H7 (cell line): ENCODE results near the gene MRTFB. TPM values are rescaled to one million over a fixed set of nuclear protein-coding genes. Genes with fewer than 3 reads are reported as not detected.
"Not testable (repeated sequence)": the region's sequence is repeated elsewhere in the genome, so short reads cannot be mapped to it uniquely, and the experiment has no call there.

ENCODE experiments used
- DNase-seq: peaks from one replicate; pipeline ENCODE4 v3.0.0; 2012
- H3K27me3 ChIP-seq: 2 replicates; pipeline ENCODE4 v1.6.0; 2011; ENCODE audit warnings: mild to moderate bottlenecking, low read length; ENCODE audit not compliant: control insufficient read depth, insufficient read depth
- H3K36me3 ChIP-seq: replicated peaks from 2 replicates; pipeline ENCODE4 v1.5.1; 2011; ENCODE audit warnings: low read length; ENCODE audit not compliant: control insufficient read depth, insufficient read depth
- H3K4me3 ChIP-seq: 2 replicates; pipeline ENCODE4 v1.5.1; 2011; ENCODE audit warnings: low read depth, mild to moderate bottlenecking, control low read depth, low read length, moderate library complexity; ENCODE audit not compliant: insufficient read depth
- total RNA-seq: library from RNA; depleted of rRNA; stranded (reverse); fragments of >200 nt; shearing (Covaris generic); gene quantifications from 2 replicates; pipeline ENCODE4 v1.2.3, GENCODE V29; 2014

MRTFB gene
- total RNA-seq, 1 experiment from 2014 or later, result 4.5 TPM

GRCh38 chr16:14106961-14107360 lies 35.8 kb downstream of the MRTFB start:
- Histone ChIP-seq H3K4me3 (no peak overlapping the region), H3K36me3 (no peaks in the 10 kb centered on the region), H3K27me3 (no peaks in the 10 kb centered on the region)
- no peak for DNase-seq

GRCh38 chr16:14109077-14109775 lies 38.1 kb downstream of the MRTFB start:
- no peaks in the 10 kb centered on the region for H3K27me3 ChIP-seq
- no peaks in the 10 kb centered on the region for H3K36me3 ChIP-seq
- DNase-seq, result no peak
- H3K4me3 ChIP-seq, result no peak overlapping the region

- H3K27me3 ChIP-seq, result no peaks in the 10 kb centered on the region
- H3K36me3 ChIP-seq, result no peaks in the 10 kb centered on the region
- DNase-seq, result no peak
- H3K4me3 ChIP-seq, result no peak overlapping the region
Observed at GRCh38 chr16:14109782-14110727, 38.9 kb downstream of the MRTFB start.

GRCh38 chr16:14110728-14111251 lies 39.7 kb downstream of the MRTFB start:
- H3K4me3 ChIP-seq, result no peak overlapping the region
- H3K27me3 ChIP-seq, result no peaks in the 10 kb centered on the region
- no peaks in the 10 kb centered on the region for H3K36me3 ChIP-seq
- no peak for DNase-seq

DNA sequence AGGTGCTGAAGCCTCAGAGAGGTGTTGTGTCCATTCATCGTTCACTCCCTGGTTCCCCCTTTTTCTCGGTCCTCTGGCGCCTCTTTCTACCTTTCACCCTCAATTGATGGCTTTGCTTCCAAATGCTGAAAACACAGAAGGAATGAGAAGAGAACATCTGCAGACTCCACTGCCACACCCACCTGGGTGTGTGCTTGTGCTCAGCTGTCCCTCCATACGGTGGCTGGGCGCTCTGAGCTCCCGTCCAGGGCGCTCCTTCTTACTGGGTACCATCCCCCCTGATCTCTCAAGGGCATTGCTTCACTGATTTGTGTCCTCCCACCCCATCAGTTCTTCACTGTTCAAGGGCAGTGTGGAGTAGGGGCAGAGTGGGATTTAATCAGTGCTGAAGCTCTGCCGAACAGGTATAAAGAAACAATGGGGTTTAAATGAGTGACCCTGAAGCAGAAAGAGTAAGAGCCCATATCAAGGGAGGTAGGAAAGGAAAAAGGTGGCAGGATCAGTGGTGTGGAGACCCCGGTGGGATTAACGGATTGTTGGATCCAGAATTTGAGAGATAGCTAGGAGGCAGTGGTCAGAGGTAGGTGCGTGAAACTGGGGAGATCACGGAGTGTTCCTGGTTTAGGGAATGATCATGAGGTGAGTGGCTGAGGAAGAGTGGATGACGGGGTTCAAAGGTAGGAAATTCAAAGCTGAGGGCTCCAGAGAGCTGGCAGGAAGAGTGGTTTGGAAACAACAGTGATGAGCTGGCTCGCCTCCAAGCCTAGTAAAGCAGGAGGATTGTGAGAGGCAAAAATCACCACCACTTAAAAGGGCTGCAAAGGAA lies 40.8 kb downstream of the MRTFB start:
- H3K4me3 ChIP-seq, result no peak overlapping the region
- DNase-seq, result no peak
- no peaks in the 10 kb centered on the region for H3K36me3 ChIP-seq

DNA sequence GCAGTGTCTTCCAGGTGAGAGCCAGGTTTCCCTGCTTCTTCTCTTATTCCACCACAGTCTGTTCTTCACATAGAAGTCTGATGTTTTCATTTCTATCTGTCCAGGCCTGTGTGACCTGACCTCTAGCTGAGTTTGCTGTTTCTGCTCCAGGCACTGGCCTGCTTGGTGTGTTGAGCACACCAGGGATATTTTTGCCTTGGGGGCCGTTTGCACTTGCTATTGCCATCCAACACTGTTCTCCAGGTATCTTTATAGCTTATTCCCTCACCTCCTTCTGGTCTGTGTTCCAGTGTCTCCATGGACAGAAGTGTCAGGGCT lies 41.4 kb downstream of the MRTFB start:
- Histone ChIP-seq H3K36me3 (no peaks in the 10 kb centered on the region), H3K4me3 (no peak overlapping the region), H3K27me3 (no peaks in the 10 kb centered on the region)
- DNase-seq, result no peak

More for the DNA sequence above, 40.8 kb downstream of the MRTFB start:
- no peaks in the 10 kb centered on the region for H3K27me3 ChIP-seq

GRCh38 chr16:14113344-14113743 lies 42.2 kb downstream of the MRTFB start:
- no peak overlapping the region for H3K4me3 ChIP-seq
- H3K27me3 ChIP-seq, result no peaks in the 10 kb centered on the region
- DNase-seq, result no peak
- H3K36me3 ChIP-seq, result no peaks in the 10 kb centered on the region

DNA sequence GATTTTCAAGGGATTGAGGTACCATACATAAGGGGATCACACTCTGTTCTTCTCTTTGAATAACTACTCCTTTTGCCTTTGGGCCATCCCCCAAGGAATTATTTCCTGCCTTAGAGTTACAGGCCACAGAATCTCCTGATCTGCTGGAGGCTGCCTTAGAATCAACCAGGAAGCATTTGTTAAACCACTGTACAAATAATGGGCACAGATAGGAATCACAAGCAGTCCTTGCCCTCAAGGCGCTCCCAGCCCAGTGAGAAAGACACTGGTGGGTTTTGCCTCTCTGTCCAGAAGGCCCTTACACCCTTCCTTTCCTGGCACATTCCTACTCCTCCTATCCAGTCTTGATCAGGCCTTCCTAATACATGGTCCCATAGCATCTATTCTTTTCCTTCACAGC lies 45.9 kb downstream of the MRTFB start:
- Histone ChIP-seq H3K27me3 (no peaks in the 10 kb centered on the region), H3K36me3 (no peaks in the 10 kb centered on the region), H3K4me3 (no peak overlapping the region)
- no peak for DNase-seq

DNA sequence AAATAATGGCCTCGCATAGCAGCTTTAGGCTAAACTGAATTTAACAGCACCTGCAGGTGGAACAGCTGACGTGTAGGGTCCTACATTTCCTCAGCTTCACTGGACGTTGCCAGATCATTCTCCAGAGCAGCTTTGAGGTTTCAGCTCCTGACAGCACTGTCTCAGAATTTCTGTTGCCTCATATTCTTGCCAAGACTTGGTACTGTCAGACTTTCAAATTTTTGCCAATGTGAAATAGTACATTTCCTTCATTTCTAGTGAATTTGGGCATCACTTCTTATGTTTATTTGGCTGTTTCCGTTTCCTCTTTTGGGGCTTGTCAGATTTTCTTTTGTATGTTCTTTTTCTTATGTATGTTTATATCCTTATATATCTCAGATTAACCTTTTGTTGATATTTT lies 48.7 kb downstream of the MRTFB start:
- DNase-seq, result no peak
- H3K36me3 ChIP-seq, result no peaks in the 10 kb centered on the region
- no peak overlapping the region for H3K4me3 ChIP-seq
- no peaks in the 10 kb centered on the region for H3K27me3 ChIP-seq

DNA sequence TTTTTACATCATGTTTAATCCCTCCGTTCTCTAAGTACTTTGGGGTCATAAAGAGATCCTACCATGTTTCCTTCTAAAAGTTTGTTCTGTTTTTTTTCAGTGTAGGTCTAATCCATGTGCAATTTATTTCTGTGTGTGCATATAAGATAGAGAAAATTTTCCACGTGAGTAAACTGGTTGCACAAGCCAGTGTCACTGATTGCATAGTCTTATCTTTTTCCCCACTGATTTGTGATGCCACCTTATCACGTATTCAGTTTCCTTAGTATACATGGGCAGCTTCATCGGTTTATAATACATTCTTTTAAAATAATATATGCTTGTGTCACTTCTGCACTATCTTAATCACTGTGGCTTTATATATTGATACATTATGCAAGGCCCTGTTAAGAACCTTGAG lies 49.2 kb downstream of the MRTFB start:
- H3K27me3 ChIP-seq, result no peaks in the 10 kb centered on the region
- no peak for DNase-seq
- no peak overlapping the region for H3K4me3 ChIP-seq
- no peaks in the 10 kb centered on the region for H3K36me3 ChIP-seq

DNA sequence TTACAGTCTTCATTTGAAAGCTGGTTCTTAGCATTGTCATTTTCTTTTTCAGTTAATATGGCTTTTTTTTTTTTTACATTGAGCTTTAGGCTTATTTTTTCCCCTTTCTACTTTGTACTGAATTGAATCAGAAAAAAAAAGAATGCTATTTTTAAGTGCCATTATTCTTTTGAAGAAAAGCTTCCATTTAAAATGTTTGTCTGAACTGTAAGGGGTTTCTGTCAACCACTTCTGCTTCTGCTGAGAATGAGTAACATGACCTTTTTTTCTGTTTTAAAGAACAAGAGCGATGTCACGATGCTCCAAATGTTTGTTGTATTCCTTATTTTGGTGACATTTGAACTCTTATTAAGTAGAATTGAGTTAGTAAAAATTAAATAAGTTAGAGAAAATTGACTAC lies 50.0 kb downstream of the MRTFB start:
- no peak overlapping the region for H3K4me3 ChIP-seq
- no peaks in the 10 kb centered on the region for H3K27me3 ChIP-seq
- no peak for DNase-seq
- no peaks in the 10 kb centered on the region for H3K36me3 ChIP-seq

DNA sequence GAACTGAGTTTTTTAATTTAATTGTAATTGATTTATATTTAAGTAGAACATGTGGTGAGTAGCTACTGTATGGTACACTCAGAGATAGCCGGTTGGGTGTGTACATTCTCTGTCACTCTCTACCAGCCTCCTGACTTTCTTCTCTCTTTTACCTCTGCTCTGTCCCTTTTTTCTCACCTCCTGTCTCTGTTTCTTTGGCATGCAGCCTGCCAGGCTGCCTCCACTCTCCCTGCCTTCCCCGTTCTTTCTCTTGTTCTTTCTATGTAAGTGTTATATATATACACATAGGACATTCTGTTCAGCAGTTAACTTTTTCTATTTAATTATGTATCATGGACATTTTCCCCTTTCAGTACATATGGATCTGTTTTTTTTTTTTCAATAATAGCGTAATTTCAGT lies 50.8 kb downstream of the MRTFB start:
- DNase-seq, result no peak
- Histone ChIP-seq H3K27me3 (no peaks in the 10 kb centered on the region), H3K36me3 (no peaks in the 10 kb centered on the region), H3K4me3 (no peak overlapping the region)

DNA sequence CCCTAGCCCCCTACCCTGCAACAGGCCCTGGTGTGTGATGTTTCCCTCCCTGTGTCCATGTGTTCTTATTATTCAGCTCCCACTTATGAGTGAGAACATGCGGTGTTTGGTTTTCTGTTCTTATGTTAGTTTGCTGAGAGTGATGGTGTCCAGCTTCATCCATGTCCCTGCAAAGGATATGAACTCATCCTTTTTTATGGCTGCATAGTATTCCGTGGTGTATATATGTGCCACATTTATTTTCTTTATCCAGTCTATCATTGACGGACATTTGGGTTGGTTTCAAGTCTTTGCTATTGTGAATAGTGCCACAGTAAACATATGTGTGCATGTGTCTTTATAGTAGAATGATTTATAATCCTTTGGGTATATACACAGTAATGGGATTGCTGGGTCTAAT lies 51.3 kb downstream of the MRTFB start:
- H3K27me3 ChIP-seq, H3K4me3 ChIP-seq, H3K36me3 ChIP-seq, DNase-seq: not testable (repeated sequence)

DNA sequence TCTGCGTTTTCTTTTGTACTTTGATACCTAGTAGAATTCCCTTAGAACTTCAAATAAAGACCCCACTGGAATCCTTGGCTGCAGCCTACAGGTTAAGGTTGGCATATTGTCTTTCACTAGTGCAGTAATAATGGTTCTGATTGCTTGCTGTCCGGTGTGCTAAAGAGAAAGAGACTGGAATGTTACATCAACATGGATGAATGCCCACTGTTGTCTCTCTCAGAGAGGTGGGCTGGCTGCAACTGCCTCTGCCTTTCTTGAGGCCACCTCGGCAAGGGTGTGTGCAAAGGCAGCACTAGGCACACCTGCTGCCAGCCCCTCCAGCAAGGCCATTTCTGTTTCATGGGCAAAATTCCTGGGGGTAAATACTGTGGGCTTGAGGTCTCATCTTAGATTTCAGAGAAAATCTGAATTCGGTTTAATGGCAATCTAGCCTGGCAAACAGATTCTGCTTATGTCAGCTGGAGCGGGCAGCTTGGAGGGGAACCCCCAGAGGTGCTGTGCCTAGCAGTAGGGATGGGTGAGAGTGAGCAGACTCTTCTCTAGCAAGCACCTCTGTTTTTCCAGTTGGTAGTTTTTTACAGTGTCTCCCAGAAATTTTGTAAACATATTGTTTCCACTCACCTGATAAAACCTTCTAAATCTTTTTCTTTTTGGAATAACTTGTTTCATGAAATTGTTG lies 54.0 kb downstream of the MRTFB start:
- H3K27me3 ChIP-seq, result no peaks in the 10 kb centered on the region
- H3K36me3 ChIP-seq, result no peaks in the 10 kb centered on the region
- H3K4me3 ChIP-seq, result no peak overlapping the region
- no peak for DNase-seq
